ENCODE results near the gene CFAP100. TPM values are rescaled to one million over a fixed set of nuclear protein-coding genes. Genes with fewer than 3 reads are reported as not detected.

CFAP100 gene
- total RNA-seq, 1 donor from 2014 or later = not detected

- Histone ChIP-seq H3K79me2 (ENCODE audit: low read depth) (peaks cover 6% of the 10 kb centered on the region), H3K9ac (no peak overlapping the region), H3K4me2 (peak overlapping the region; percentile 100), H3K4me3 (peak overlapping the region; percentile 70), H3K4me1 (peaks cover 19% of the 10 kb centered on the region), H4K20me1 (ENCODE audit: low read depth) (peaks cover 13% of the 10 kb centered on the region), H3K9me3 (ENCODE audit: low read depth) (no peaks in the 10 kb centered on the region), H3K36me3 (no peaks in the 10 kb centered on the region), H2AFZ (replicated peaks) (peak overlapping the region; percentile 38), H3K27me3 (peaks cover 22% of the 10 kb centered on the region), H3K27ac (no peak overlapping the region), H3F3A (ENCODE audit: low read depth) (peaks cover 30% of the 10 kb centered on the region)
- H3K36me3 Mint-ChIP-seq = no peaks in the 10 kb centered on the region
- H3K27me3 Mint-ChIP-seq (ENCODE audit: insufficient read depth, low read depth) = peaks cover 22% of the 10 kb centered on the region
- H3K9me3 Mint-ChIP-seq = no peaks in the 10 kb centered on the region
- peak overlapping the region; percentile 96 for H3K4me3 Mint-ChIP-seq
- DNase-seq (ENCODE audit: low spot score) = peak; percentile 72
- H3K27ac Mint-ChIP-seq = peak overlapping the region; percentile 39
- TF ChIP-seq EZH2 (IDR thresholded peaks at IDR 0.05) = no peak
- no peak for TF ChIP-seq EZH2phosphoT487 (IDR thresholded peaks at IDR 0.05)
- TF ChIP-seq CTCF (IDR thresholded peaks at IDR 0.05) = no peak
- H3K4me1 Mint-ChIP-seq = peaks cover 36% of the 10 kb centered on the region
These were observed 38.1 kb upstream of the CFAP100 start for GRCh38 chr3:126356373-126357264.

- H3K4me3 Mint-ChIP-seq = peak within 1 kb of the TSS; percentile 96
- H4K20me1 ChIP-seq (ENCODE audit: low read depth) = peaks cover 13% of the 10 kb centered on the region
- no peak for TF ChIP-seq EZH2phosphoT487 (IDR thresholded peaks at IDR 0.05)
- peaks cover 40% of the 10 kb centered on the region for H3K4me1 Mint-ChIP-seq
- H3K79me2 ChIP-seq (ENCODE audit: low read depth) = peaks cover 6% of the 10 kb centered on the region
- H3K9me3 ChIP-seq (ENCODE audit: low read depth) = no peaks in the 10 kb centered on the region
- no peak within 1 kb of the TSS for H3K27ac ChIP-seq
- H3K4me3 ChIP-seq = peak within 1 kb of the TSS; percentile 70
- H3F3A ChIP-seq (ENCODE audit: low read depth) = peaks cover 30% of the 10 kb centered on the region
- peaks cover 27% of the 10 kb centered on the region for H3K27me3 Mint-ChIP-seq (ENCODE audit: insufficient read depth, low read depth)
- H3K36me3 Mint-ChIP-seq = no peaks in the 10 kb centered on the region
- H3K9me3 Mint-ChIP-seq = no peaks in the 10 kb centered on the region
- H3K9ac ChIP-seq = no peak within 1 kb of the TSS
- peak within 1 kb of the TSS; percentile 39 for H3K27ac Mint-ChIP-seq
- peak within 1 kb of the TSS; percentile 100 for H3K4me2 ChIP-seq
- no peaks in the 10 kb centered on the region for H3K36me3 ChIP-seq
- H2AFZ ChIP-seq (replicated peaks) = peak within 1 kb of the TSS; percentile 89
- H3K27me3 ChIP-seq = peaks cover 22% of the 10 kb centered on the region
- DNase-seq (ENCODE audit: low spot score) = peak; percentile 97
- peaks cover 19% of the 10 kb centered on the region for H3K4me1 ChIP-seq
These were observed 37.2 kb upstream of the CFAP100 start, which contains the start of gene KLF15 for GRCh38 chr3:126357295-126358037. Gene KLF15 (minus strand): TSS chr3:126357408. CDS start chr3:126352922, 4,486 bp downstream.

GRCh38 chr3:126358038-126358815, 36.5 kb upstream of the CFAP100 start:
- Mint-ChIP-seq H3K4me1 (peaks cover 39% of the 10 kb centered on the region), H3K27me3 (ENCODE audit: insufficient read depth, low read depth) (peaks cover 30% of the 10 kb centered on the region), H3K36me3 (no peaks in the 10 kb centered on the region), H3K27ac (no peak overlapping the region), H3K9me3 (no peaks in the 10 kb centered on the region), H3K4me3 (peak overlapping the region; percentile 91)
- Histone ChIP-seq H3K36me3 (no peaks in the 10 kb centered on the region), H3K4me1 (peaks cover 19% of the 10 kb centered on the region), H3K79me2 (ENCODE audit: low read depth) (peaks cover 6% of the 10 kb centered on the region), H3K9ac (no peak overlapping the region), H3K27ac (no peak overlapping the region), H3K27me3 (peaks cover 22% of the 10 kb centered on the region), H3K4me3 (peak overlapping the region; percentile 70), H2AFZ (replicated peaks) (peak overlapping the region; percentile 89), H3K9me3 (ENCODE audit: low read depth) (no peaks in the 10 kb centered on the region), H3K4me2 (peak overlapping the region; percentile 97), H3F3A (ENCODE audit: low read depth) (peaks cover 30% of the 10 kb centered on the region), H4K20me1 (ENCODE audit: low read depth) (peaks cover 13% of the 10 kb centered on the region)
- DNase-seq (ENCODE audit: low spot score) = peak; percentile 81
- TF ChIP-seq EZH2 (IDR thresholded peaks at IDR 0.05) (peak; percentile 42), CTCF (IDR thresholded peaks at IDR 0.05) (no peak)

Measured in neural progenitor cell (in vitro differentiated cells).